Middle frontal gyrus (tissue), 1 donor: ENCODE measurements around the gene TCF7.
A peak's percentile ranks its signal among the peaks of the same experiment; 100 is the strongest.
"Not testable (repeated sequence)": the region's sequence is repeated elsewhere in the genome, so short reads cannot be mapped to it uniquely, and the experiment has no call there.

Source experiments
- DNase-seq: peaks from one replicate; pipeline ENCODE4 v3.0.0-alpha.2; 2015; ENCODE audit warnings: low spot score; ENCODE audit errors: extremely low spot score

Gene TCF7

DNA sequence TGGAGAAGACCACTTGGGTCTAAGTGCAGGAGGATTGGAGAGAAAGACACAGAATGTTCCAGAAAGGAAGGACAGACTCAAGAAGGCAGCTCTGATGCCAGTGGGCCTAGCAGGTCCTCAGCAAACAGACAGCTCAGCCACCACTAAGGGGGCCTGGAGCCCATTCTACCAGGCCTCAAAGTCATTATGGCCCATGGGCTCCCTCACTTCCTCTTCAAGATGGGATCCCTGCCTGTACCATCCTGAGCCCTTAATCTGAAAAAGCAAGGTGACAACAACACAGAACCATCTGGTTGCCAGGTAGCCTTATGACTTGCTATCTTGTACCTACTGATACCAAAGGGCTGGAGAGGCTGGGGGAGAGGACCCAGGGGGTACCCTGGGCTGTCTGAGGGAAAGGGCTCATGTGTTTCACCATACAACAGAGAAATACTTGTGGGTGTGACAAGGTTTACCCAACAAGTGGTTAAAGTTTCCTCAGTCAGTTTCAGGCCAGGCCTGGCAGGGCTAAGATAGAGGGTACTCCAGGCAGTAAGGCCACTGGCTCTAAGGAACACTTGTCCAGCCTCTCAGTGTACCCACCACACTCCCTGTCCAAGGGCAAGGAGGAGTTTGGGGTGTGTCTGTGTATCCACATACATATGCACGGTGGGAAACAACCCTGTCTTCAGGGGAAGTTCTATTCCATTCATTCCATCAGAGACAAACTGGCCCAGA lies 30.7 kb downstream of the TCF7 start:
- DNase-seq = no peak

DNA sequence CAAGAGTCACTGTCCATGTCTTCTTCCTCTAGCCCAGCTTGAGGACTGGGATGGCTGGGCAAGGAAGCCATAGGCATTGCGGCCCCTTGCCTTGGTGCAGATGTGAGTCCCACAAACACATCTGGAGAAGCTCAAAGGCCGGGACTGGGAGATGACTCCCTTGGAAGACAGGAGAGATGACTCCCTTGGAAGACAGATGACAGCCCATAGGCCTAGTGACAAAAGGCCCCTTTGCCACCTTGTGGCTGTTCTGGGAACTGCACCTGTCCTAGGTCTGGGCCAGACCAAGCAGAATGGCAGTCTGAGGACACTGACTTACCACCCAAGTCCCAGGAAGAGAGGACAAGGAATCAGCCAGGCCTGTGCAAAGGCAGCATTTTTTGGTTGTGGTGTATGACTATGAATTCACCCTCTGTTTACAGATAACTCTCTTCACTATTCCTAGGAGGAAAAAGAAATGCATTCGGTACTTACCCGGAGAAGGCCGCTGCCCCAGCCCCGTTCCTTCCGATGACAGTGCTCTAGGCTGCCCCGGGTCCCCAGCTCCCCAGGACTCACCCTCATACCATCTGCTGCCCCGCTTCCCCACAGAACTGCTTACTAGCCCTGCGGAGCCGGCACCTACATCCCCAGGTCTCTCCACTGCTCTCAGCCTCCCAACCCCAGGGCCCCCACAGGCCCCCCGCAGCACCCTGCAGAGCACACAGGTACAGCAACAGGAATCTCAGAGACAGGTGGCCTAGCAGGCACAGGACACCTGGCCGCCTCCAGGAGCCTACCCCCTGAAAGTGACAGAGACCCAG lies 31.5 kb downstream of the TCF7 start:
- peak; percentile 68 for DNase-seq

DNA sequence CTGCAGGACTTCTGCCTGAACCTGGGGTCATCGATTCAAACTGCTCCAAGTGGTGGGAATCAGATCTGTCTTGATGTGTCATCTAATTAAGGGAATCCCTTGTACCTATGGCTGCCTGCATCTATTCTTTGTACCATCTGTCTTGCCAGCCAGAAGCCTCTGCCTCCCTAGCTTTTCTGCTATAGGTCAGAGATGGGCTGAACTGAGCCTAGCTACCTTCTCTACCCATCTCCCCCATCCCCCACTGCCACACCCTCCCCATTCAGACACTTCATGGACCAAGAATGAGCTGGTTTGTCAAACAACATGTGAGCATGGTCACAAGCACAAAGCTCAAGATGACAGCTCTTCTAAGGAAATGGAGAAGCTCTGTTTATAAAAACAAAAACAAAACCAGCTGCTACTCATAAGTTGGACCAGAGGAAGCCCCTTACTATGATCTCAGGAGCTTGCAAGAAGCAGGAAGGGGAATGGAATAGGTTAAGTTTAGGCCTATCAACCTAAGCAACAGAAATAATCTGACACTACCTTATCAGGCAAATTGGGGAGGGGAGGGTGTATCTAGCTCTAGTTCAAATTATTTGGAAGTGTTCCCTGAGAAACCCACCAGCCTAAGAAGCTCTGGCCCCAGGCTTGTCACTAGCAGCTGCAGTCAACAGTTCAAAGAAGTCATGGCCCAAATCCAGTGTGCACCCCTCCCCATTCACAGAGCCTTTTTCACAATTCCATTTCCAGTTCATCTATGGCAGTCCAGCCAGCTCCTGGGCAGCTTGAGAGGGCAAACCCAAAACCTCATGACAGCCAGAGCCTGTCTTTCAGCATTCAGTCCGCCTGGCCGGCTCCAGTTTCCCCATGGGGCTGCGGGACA lies 32.4 kb downstream of the TCF7 start:
- no peak for DNase-seq

DNA sequence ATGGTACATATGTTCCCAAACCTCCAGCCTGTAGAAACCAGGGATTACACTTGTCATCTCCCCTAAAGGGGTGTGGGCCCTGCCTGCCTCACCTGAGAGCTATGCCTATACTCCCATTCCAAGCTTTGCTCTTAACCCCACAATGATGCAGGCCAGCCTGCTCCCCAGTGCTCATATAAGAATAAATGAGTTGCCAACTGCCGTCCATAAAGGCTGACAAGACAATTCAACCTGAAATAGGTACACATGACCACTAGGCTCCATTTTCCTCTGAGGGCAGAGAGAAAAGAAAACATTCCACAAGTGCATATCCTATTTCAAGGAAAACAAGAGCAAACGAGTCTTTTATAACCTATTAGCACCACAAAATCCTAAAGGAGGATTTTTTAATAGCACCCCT lies 33.8 kb downstream of the TCF7 start:
- no peak for DNase-seq

DNA sequence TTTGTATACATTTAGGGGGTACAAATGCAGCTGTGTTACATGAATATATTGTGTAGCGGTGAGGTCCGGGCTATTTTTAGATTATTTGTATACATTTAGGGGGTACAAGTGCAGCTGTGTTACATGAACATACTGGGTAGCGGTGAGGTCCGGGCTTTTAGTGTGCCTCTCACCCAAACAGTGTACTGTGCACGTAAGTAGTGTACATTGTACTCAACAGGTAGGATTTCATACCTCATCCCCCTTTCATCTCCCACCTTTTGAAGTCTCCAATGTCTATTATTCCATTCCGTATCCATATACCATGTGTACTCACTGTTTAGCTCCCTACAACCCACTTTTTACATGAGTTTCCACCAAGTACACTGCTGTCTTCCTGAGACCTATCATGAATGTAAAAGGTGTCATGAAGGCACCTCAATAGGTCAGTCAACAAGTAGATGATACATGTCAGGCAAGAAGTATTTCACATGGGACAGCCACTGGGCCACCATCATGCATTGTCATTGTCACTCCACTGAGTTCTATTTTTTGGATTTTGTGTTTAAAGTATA lies 34.6 kb downstream of the TCF7 start:
- no peak for DNase-seq

DNA sequence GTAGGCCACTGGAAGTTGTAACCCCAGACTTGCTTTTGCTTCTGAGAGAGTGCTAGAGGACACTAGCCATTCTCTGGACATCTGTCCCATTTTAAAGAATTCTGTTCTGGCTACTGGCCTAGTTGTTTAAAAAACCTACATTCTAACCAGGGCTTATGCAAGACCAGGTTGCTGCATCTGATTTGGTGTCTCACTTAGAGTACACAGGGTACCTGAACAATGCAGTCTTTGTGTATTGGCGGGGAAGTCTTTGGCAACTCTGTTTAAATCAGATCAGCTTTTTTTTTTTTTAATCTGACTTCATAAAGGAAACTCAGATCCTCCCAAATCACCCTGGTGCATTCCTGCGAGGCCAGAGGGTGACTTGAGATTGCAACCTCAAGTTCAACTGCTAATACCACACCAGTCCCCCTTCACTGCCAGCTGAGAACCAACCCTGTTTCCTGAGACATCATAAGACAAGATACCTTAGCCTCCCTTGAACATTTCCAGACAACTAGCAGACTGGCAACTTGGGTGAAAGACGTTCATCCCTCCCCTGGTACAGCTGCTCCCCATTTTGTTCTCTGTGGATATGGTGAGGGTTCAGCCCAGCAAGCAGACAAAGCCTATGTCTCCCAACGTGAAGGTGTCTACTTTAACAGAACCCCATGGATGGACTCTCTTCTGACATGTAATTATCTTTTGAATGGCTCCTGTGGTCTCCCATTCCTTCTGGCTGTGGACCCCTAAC lies 35.3 kb downstream of the TCF7 start:
- DNase-seq = no peak

DNA sequence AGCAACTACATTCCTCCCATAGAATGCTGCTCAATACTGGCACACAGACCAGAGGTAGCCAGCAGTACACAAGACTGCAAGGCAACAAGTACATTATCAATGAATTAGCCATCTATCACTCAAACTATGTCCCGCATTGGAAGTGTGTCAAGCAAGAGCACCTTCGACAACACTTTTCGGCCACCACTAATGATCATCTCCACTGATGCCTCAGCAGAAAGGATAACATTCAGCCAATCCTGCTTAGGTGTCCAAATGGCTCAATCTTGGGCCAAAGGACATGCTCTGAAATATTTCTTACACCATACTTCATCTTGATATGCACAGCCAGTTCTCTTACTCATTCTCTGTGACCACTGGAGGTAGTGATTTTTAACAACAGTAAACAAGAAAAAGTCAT lies 37.2 kb downstream of the TCF7 start:
- DNase-seq = no peak

DNA sequence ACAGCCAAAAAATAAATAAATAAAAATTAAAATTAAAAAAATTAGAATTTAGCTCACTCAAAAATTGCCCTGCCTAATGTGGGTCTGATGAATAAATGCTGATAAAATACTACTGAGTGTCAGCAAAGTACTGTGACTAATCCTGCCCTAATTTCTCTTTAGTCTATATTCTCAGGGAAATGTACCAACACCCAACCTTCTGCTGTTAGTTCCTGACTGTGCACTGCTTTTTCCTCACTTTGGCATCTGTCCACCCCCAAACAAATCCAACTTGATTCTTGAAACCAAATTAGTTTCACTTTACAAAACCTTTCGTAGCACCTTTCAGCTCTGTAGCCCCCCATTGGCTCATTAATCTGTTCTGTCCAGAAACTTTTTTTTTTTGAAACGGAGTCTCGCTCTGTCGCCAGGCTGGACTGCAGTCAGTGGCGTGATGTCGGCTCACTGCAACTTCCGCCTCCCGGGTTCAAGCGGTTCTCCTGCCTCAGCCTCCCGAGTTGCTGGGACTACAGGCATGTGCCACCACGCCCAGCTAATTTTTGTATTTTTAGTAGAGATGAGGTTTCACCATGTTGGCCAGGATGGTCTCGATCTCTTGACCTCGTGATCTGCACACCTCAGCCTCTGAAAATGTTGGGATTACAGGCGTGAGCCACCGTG lies 37.8 kb downstream of the TCF7 start:
- not testable (repeated sequence) for DNase-seq

DNA sequence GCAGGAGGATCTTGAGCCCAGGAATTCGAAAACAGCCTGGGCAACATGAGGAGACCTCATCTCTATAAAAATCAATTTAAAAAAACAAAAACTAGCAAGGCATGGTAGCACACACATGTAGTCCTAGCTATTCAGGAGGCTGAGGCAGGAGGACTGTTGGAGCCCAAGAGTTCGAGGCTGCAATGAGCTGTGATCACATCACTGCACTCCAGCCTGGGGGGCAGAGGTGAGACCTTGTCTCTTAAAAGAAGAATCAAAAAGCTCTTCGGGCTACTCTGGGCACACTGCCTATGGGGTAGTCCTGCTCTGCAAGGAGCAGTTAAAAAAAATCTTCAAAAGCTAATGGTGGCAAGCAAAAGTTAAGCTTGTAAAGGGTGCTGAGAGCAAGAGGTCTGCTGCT lies 38.8 kb downstream of the TCF7 start:
- no peak for DNase-seq

DNA sequence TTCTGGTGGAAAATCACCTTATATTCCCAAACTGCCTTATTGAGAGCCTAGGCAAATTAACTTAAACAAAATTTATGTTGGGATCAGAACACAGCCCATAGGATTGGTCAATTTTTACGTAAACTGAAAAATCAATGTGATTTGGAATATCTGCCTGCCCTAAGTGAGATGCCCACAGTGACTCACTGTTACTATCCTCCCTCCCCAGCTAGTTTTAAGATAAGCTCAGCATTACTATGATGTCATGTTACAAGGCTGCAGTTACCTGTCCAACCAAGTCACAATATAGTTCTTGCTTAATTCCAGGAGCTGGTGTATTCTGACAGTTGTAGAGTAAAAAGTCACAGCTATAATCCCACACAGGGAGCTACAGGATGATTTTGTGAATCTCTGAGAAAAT lies 39.2 kb downstream of the TCF7 start:
- DNase-seq = no peak

DNA sequence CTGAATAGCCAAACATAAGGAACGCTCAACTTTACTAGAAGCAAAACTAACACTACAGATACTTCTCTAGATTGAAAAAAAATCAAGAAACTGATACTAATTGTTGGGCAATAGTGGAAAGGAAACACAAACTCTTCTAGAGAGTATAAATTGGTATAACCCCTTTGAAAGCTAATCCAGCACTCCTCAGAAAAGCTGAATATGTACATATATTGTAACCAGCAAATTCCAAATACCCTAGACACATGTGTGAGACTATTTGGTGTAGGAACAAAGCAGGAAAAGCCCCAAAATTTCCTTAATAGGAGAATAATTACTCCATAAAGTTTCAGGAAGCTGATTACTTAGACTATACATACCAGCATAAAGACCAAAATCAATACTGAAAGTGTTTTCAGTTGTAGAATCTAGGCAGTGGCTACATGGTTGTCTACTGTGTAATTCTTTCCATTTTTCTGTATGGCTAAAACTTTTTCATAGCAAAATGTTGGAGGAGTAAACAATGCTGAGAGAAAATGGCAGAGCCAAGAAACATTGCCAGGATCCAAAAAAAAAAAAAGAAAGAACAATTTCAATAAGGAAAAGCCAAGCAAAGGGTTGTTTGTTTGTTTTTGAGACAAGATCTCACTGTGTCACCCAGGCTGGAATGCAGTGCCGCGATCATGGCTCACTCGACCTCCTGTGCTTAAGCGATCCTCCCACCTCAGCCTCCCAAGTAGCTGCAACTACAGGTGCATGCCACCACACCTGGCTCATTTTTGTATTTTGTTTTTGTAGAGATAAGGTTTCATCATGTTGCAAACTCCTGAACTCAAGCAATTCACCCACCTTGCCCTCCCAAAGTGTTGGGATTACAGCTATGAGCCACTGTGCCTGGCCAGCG lies 47.3 kb downstream of the TCF7 start:
- DNase-seq = no peak

DNA sequence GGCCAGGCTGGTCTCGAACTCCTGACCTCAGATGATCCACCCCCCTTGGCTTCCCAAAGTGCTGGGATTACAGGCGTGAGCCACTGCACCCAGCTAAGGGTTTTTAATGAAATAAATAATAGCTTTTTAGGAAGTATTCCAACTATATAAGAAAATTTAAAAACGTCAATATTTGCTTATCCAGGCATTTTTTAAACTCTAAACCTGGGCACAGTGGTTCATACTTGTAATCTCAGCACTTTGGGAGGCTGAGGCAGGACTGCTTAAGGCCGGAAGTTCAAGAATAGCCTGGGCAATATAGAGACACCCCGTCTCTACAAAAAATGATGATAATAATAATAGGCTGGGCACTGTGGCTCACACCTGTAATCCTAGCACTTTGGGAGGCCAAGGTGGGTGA lies 48.1 kb downstream of the TCF7 start:
- DNase-seq = no peak

DNA sequence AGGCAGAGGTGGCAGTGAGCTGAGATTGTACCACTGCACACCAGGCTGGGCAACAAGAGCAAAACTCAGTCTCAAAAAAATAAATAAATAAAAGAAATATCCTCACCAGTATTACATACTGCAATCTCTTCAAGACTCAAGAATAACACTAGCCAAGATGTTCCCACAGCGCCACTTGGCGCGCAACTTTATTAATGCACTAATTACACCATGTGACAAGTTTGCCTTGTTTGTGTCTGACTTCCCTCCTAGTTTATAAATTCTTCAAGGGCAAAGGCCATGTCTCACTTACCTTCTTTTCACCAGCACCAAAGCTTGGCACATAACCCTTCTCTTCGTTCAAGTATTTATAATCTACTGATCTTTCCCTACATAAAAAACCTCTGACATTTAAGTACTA lies 57.5 kb downstream of the TCF7 start:
- no peak for DNase-seq

DNA sequence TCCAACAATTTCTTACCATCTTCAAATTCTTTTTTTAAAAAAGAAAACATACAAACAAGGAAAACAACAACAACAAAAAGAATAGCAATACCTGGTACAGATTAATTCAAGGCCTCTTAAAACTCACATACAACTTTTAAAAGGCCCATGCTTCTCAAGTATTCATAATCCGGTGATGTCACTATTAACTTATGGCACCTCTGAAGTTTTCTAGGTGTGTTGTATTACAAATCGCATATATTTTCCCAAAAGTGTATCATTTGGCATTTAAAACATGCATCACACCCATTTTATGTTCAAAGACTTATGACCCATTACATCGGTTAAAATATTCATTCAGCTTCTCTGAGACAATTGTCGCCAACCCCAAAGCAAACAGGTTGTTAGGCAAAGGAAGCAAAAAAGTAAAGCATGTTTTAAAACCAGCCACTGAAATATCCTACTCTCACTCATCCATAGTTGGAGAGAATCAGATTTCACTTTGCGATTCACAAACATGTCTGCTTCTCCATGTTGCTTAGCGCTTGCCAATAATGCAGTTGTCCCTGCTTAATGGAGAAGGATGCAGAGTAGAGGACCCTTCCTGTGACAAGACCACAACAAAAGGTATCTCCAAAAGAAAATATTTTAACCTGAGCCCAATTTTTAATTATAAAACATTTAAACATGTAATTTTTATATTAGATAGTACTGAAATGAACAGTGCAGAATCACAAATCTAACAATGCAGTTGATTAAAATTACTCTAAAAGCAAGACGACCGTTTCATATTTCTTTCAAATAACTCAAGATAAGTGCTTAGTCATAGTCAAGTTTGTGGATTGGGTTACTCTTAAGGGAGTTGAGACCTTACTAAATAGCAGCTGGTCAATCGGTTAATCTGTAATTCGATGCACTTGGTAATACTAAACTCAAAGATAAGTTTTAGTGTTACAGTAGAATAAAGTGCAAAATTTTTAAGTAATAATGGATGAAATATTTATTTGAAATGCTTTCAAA lies 60.7 kb downstream of the TCF7 start:
- no peak for DNase-seq

DNA sequence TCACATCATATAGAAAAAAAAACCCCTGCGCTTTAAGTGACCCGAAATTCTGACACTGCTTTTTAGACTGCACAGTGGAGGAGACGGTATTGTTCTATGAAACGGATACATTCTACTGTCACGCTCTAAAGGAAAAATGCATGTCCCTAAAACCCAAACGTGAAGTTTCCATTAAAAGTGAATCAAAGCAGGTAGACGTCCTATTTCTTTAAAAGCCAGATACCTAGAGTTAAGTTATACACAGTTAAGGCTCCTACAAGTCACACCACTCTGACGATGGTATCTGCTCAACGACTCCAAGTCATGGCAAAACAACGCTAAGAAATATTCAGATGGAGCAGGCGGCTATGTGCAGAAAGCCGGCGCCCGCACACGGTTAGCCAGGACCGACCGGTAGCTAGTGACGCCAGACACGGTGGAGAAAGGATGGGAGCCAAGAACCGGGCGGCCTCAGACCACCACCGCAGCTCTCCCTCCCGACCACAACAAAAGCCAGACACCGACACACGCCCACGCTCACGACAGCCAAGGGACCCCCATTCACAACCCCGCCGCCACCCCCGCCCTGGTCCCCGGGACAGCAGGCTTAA lies 61.5 kb downstream of the TCF7 start:
- no peak for DNase-seq

DNA sequence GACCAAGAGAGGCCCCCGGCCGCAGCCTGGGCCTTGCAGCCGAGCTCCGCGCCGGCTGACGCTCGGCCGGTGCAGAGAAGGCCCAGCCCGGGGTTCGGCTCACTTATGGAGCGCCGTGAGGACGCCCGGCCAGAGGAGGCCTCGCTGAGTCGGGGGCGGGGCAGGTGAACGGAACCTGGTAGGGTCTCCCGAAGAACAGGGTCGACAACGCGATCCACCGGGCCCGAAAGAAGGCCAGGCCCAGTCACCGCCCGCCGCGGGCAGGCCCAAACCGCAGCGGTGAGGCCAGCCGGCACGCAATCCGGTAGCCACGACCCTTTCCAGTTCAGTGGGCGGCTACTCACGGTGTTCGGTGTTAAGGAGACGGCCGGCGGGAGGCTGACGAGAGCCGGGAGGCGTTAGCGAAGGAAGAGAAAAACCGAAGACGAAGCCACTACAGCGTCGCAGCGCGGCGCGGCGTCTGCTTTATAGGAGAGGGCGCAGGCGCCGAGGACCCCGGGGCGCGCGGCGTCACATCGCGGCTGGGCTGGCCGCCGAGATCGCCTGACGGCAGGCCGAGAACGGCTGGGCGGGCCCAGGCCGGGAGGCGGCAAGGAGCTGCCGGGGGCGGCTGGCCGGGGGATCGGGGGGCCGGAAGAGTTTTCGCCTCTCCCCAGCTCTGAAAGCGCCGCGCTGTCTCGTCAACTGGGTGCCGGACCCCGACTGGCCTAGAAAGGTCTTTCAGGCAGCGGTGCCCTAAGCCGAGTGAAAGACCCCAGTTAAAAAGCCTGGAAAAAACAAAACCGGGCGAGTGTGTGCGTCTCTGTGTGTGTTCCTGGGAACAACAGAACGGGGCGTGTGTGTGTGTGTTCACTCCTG lies 62.3 kb downstream of the TCF7 start, which contains the start of gene SKP1:
Gene SKP1 (minus strand): TSS at position 440 of the 858 bp plus-strand sequence. CDS start 2,928 bp downstream, outside the sequence.
- DNase-seq = peak; percentile 70
